ENCODE measurements around the gene NUP210. TPM values are rescaled to one million over a fixed set of nuclear protein-coding genes. Genes with fewer than 3 reads are reported as not detected.

Gene NUP210
- total and polyA plus RNA-seq, 4 donors, result 9.9 to 38.6 (median 22.9) TPM

DNA sequence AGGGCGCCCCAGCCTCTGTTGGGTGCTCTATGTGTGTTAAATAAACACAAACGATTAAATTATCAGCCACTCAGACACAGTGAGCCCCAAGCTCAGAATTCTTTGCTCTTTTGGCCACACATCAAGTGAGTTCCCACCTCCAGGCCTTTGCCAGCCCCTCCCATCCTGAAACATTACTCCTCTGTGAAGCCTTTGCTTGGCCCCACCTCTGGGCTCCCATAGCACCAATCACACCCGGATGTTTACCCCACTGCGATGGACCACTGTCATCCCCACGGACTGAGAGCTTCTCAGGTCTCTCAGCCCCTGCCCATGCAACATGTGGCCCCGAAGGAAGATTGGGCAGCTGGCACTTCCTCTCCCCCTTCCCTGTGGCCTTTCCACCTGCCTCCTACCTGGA, 85.1 kb downstream of the NUP210 start:
- TF ChIP-seq JUND (IDR thresholded peaks at IDR 0.05), result no peak
- TF ChIP-seq FOXA1 (IDR thresholded peaks at IDR 0.05), result no peak
- TF ChIP-seq TAF1 (conservative IDR thresholded peaks at IDR 0.05), result no peak
- no peak for TF ChIP-seq FOXA2 (IDR thresholded peaks at IDR 0.05)
- TF ChIP-seq EGR1 (IDR thresholded peaks at IDR 0.05; ENCODE audit: low read depth in 2 of 2), result no peak
- no peak for TF ChIP-seq SP1 (IDR thresholded peaks at IDR 0.05)
- TF ChIP-seq HNF4G (IDR thresholded peaks at IDR 0.05), result no peak
- TF ChIP-seq RXRA (IDR thresholded peaks at IDR 0.05), result no peak
- TF ChIP-seq, protein P1, sequence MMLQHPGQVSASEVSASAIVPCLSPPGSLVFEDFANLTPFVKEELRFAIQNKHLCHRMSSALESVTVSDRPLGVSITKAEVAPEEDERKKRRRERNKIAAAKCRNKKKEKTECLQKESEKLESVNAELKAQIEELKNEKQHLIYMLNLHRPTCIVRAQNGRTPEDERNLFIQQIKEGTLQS (IDR thresholded peaks at IDR 0.05), result no peak
- TF ChIP-seq YY1 (IDR thresholded peaks at IDR 0.05), result no peak
- TF ChIP-seq MAX (IDR thresholded peaks at IDR 0.05), result no peak
- no peak for TF ChIP-seq GABPA (IDR thresholded peaks at IDR 0.05 in 1 of 2, conservative IDR thresholded peaks at IDR 0.05 in 1 of 2)
- no peak for TF ChIP-seq REST (IDR thresholded peaks at IDR 0.05)
- no peak for TF ChIP-seq HNF4A (conservative IDR thresholded peaks at IDR 0.05)
- no peak for TF ChIP-seq NR2F2 (IDR thresholded peaks at IDR 0.05)
- no peak for TF ChIP-seq RAD21 (IDR thresholded peaks at IDR 0.05)
- TF ChIP-seq, protein P2, sequence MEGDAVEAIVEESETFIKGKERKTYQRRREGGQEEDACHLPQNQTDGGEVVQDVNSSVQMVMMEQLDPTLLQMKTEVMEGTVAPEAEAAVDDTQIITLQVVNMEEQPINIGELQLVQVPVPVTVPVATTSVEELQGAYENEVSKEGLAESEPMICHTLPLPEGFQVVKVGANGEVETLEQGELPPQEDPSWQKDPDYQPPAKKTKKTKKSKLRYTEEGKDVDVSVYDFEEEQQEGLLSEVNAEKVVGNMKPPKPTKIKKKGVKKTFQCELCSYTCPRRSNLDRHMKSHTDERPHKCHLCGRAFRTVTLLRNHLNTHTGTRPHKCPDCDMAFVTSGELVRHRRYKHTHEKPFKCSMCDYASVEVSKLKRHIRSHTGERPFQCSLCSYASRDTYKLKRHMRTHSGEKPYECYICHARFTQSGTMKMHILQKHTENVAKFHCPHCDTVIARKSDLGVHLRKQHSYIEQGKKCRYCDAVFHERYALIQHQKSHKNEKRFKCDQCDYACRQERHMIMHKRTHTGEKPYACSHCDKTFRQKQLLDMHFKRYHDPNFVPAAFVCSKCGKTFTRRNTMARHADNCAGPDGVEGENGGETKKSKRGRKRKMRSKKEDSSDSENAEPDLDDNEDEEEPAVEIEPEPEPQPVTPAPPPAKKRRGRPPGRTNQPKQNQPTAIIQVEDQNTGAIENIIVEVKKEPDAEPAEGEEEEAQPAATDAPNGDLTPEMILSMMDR (IDR thresholded peaks at IDR 0.05; ENCODE audit: low read depth, low read length, missing input control), result no peak
- TF ChIP-seq, protein P3, sequence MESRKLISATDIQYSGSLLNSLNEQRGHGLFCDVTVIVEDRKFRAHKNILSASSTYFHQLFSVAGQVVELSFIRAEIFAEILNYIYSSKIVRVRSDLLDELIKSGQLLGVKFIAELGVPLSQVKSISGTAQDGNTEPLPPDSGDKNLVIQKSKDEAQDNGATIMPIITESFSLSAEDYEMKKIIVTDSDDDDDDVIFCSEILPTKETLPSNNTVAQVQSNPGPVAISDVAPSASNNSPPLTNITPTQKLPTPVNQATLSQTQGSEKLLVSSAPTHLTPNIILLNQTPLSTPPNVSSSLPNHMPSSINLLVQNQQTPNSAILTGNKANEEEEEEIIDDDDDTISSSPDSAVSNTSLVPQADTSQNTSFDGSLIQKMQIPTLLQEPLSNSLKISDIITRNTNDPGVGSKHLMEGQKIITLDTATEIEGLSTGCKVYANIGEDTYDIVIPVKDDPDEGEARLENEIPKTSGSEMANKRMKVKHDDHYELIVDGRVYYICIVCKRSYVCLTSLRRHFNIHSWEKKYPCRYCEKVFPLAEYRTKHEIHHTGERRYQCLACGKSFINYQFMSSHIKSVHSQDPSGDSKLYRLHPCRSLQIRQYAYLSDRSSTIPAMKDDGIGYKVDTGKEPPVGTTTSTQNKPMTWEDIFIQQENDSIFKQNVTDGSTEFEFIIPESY (IDR thresholded peaks at IDR 0.05), result no peak
- Histone ChIP-seq H3K4me1 (ENCODE audit: control insufficient read depth in 4 of 4, insufficient read depth in 4 of 4, low read length in 3 of 4) (no peaks in the 10 kb centered on the region), H3K27me3 (ENCODE audit: control insufficient read depth in 4 of 4, insufficient read depth in 4 of 4, low read length in 3 of 4) (no peaks in the 10 kb centered on the region), H3K36me3 (ENCODE audit: control insufficient read depth in 4 of 4, insufficient read depth in 3 of 4, low read depth in 1 of 4, low read length in 3 of 4) (peaks cover 4 to 83% (median 27%) of the 10 kb centered on the region in 4 donors), H3K27ac (ENCODE audit: low read depth in 1 of 2, low read length in 2 of 2) (no peak overlapping the region), H3K9me3 (ENCODE audit: control insufficient read depth in 4 of 4, low read length in 3 of 4) (no peaks in the 10 kb centered on the region), H3K9ac (ENCODE audit: low read depth in 1 of 2, low read length in 2 of 2) (no peak overlapping the region), H3K4me3 (ENCODE audit: low read depth in 1 of 3, low read length in 3 of 3) (no peak overlapping the region)
- no peak for DNase-seq (ENCODE audit: low spot score)
- WGBS, result 76% methylated on average over 6 of the region's 6 CpGs

Measured in liver (tissue), 9 donors.